H1 (cell line): Measurements from ENCODE around the gene TLK2. TPM values are rescaled to one million over a fixed set of nuclear protein-coding genes. Genes with fewer than 3 reads are reported as not detected.

Experiments
- CTCF ChIA-PET: fragments of 300-600 bp; sonication (Branson Sonifier 250); formaldehyde crosslinking; loops from one replicate; lab custom pipeline; 2021; ENCODE audit not compliant: partially characterized antibody; lab: Charles Lee
- POLR2A ChIA-PET: fragments of 300-600 bp; sonication (Branson Sonifier 250); formaldehyde crosslinking; loops from one replicate; lab custom pipeline; 2021; ENCODE audit warnings: inconsistent platforms; ENCODE audit not compliant: partially characterized antibody; lab: Charles Lee
- DNase-seq, 2 experiments: peaks; one replicate each; pipeline versions ENCODE4 v3.0.0 to v3.0.0-alpha.2; 2010 to 2022; ENCODE audit warnings: low spot score in 2 of 2, low read depth in 1 of 2, mixed read lengths in 1 of 2
- FAIRE-seq: peaks from 2 replicates; lab custom pipeline; 2011; peaks lifted over from hg19 to GRCh38; lab: Jason Lieb, UNC
- H2AFZ ChIP-seq: 2 replicates; pipeline ENCODE4 v1.8.1; 2012; ENCODE audit warnings: low read length, inconsistent platforms
- H2AK5ac ChIP-seq: 2 replicates; pipeline ENCODE4 v1.6.1; 2013; ENCODE audit warnings: low read depth, low read length
- H2BK120ac ChIP-seq: replicated peaks from 2 replicates; pipeline ENCODE3; 2013; ENCODE audit warnings: low read depth, low read length, inconsistent platforms
- H2BK12ac ChIP-seq: 2 replicates; pipeline ENCODE4 v1.6.1; 2013; ENCODE audit warnings: low read depth, low read length
- H2BK15ac ChIP-seq: 2 replicates; pipeline ENCODE4 v1.6.1; 2013; ENCODE audit warnings: low read length
- H2BK20ac ChIP-seq: 2 replicates; pipeline ENCODE4 v1.6.1; 2013; ENCODE audit warnings: low read length
- H2BK5ac ChIP-seq: 2 replicates; pipeline ENCODE4 v1.6.1; 2013; ENCODE audit warnings: low read depth, low read length
- H3K14ac ChIP-seq: 2 replicates; pipeline ENCODE4 v1.6.1; 2013; ENCODE audit warnings: inconsistent platforms; ENCODE audit not compliant: insufficient read length
- H3K18ac ChIP-seq: 2 replicates; pipeline ENCODE4 v1.6.1; 2013; ENCODE audit warnings: low read length; ENCODE audit errors: extremely low read depth
- H3K23ac ChIP-seq: 2 replicates; pipeline ENCODE4 v1.6.1; 2013; ENCODE audit warnings: inconsistent platforms; ENCODE audit not compliant: insufficient read length
- H3K23me2 ChIP-seq: 2 replicates; pipeline ENCODE4 v1.6.1; 2013; ENCODE audit warnings: low read depth, low read length
- H3K27ac ChIP-seq: 2 replicates; pipeline ENCODE4 v1.6.1; 2011; ENCODE audit warnings: low read depth, low read length, inconsistent platforms
- H3K27me3 ChIP-seq, 4 experiments: replicated peaks in 1 of 4; 1 replicate in 1 of 4; 2 replicates in 3 of 4; pipeline versions ENCODE4 v1.6.1 to v1.8.1; 2011 to 2013; ENCODE audit warnings: low read length in 3 of 4, mild to moderate bottlenecking in 3 of 4, inconsistent platforms in 2 of 4, mixed read lengths in 2 of 4, moderate library complexity in 1 of 4; ENCODE audit not compliant: control insufficient read depth in 3 of 4, insufficient read depth in 3 of 4; ENCODE audit errors: extremely low read depth in 1 of 4
- H3K36me3 ChIP-seq, 4 experiments: 2 replicates each; pipeline versions ENCODE4 v1.6.1 to v1.8.1; 2011 to 2013; ENCODE audit warnings: mild to moderate bottlenecking in 4 of 4, low read length in 3 of 4, moderate library complexity in 2 of 4, control low read depth in 1 of 4, inconsistent platforms in 1 of 4; ENCODE audit not compliant: insufficient read depth in 4 of 4, control insufficient read depth in 2 of 4
- H3K4ac ChIP-seq: replicated peaks from 2 replicates; pipeline ENCODE3; 2013; ENCODE audit warnings: low read length, low read depth, mixed read lengths, inconsistent platforms; ENCODE audit not compliant: insufficient read length
- H3K4me1 ChIP-seq, 4 experiments: replicated peaks in 1 of 4; 1 replicate in 1 of 4; 2 replicates in 3 of 4; pipeline versions ENCODE4 v1.6.1 to v1.8.1; 2011 to 2013; ENCODE audit warnings: low read length in 3 of 4, inconsistent platforms in 2 of 4, mixed read lengths in 1 of 4; ENCODE audit not compliant: insufficient read depth in 4 of 4, control insufficient read depth in 3 of 4
- H3K4me2 ChIP-seq, 2 experiments: 2 replicates each; pipeline versions ENCODE4 v1.6.1 to v1.8.1; 2011 to 2013; ENCODE audit warnings: low read depth in 2 of 2, low read length in 2 of 2, control low read depth in 1 of 2, inconsistent platforms in 1 of 2, mild to moderate bottlenecking in 1 of 2; ENCODE audit not compliant: insufficient read depth in 1 of 2
- H3K4me3 ChIP-seq, 4 experiments: fragments of 200-600, 300-600 bp in 1 of 4; sonication (generic), shearing (Covaris generic), sonication (Bioruptor Twin) in 1 of 4; 2 replicates each; pipeline versions ENCODE4 v1.5.1 to v1.8.1; 2011 to 2016; ENCODE audit warnings: low read length in 4 of 4, low read depth in 3 of 4, control low read depth in 2 of 4, inconsistent platforms in 2 of 4, mild to moderate bottlenecking in 2 of 4, mixed read lengths in 1 of 4, moderate library complexity in 1 of 4; ENCODE audit not compliant: insufficient read depth in 2 of 4; ENCODE audit errors: extremely low read depth in 1 of 4
- H3K56ac ChIP-seq: replicated peaks from 2 replicates; pipeline ENCODE3; 2013; ENCODE audit warnings: low read depth, mild to moderate bottlenecking, mixed read lengths, low read length, inconsistent platforms; ENCODE audit not compliant: insufficient read length
- H3K79me1 ChIP-seq: 2 replicates; pipeline ENCODE4 v1.6.1; 2013; ENCODE audit warnings: low read depth, low read length, control low read depth
- H3K79me2 ChIP-seq, 2 experiments: 2 replicates each; pipeline versions ENCODE4 v1.6.1 to v1.8.1; 2012 to 2013; ENCODE audit warnings: low read length in 2 of 2, mild to moderate bottlenecking in 2 of 2, inconsistent platforms in 1 of 2; ENCODE audit not compliant: insufficient read depth in 2 of 2, control insufficient read depth in 1 of 2
- H3K9ac ChIP-seq, 4 experiments: replicated peaks in 1 of 4; 1 replicate in 1 of 4; 2 replicates in 3 of 4; pipeline versions ENCODE4 v1.6.1 to v1.8.1; 2011 to 2013; ENCODE audit warnings: low read depth in 3 of 4, low read length in 3 of 4, control low read depth in 2 of 4, mild to moderate bottlenecking in 2 of 4, moderate library complexity in 2 of 4, inconsistent platforms in 1 of 4; ENCODE audit errors: extremely low read depth in 1 of 4
- H3K9me3 ChIP-seq, 2 experiments: 2 replicates each; pipeline versions ENCODE4 v1.6.1 to v1.8.1; 2012 to 2013; ENCODE audit warnings: mild to moderate bottlenecking in 2 of 2, moderate library complexity in 2 of 2, control low read depth in 1 of 2, inconsistent platforms in 1 of 2, low read depth in 1 of 2, low read length in 1 of 2, mixed read lengths in 1 of 2; ENCODE audit not compliant: insufficient read depth in 2 of 2
- H4K20me1 ChIP-seq, 2 experiments: replicated peaks in 1 of 2; 2 replicates each; pipeline versions ENCODE3 to v1.8.1; 2011 to 2013; ENCODE audit warnings: inconsistent platforms in 2 of 2, low read length in 2 of 2, mild to moderate bottlenecking in 1 of 2; ENCODE audit not compliant: insufficient read depth in 2 of 2, control insufficient read depth in 1 of 2
- H4K5ac ChIP-seq: 2 replicates; pipeline ENCODE4 v1.6.1; 2013; ENCODE audit warnings: low read length, low read depth, mixed read lengths, inconsistent platforms; ENCODE audit not compliant: insufficient read length
- H4K8ac ChIP-seq: 2 replicates; pipeline ENCODE4 v1.8.0; 2013; ENCODE audit warnings: mild to moderate bottlenecking, moderate library complexity, low read length, inconsistent platforms; ENCODE audit not compliant: insufficient read depth; ENCODE audit errors: extremely low read depth
- H4K91ac ChIP-seq: replicated peaks from 2 replicates; pipeline ENCODE3; 2013; ENCODE audit warnings: low read length, mixed read lengths, inconsistent platforms; ENCODE audit not compliant: insufficient read length
- MAFK ChIP-seq: IDR thresholded peaks from 2 replicates; pipeline ENCODE4 v1.6.1; 2012; ENCODE audit warnings: low read depth, mild to moderate bottlenecking, improper control_type of control experiment, low read length
- SP1 ChIP-seq: IDR thresholded peaks from 2 replicates; pipeline ENCODE4 v1.6.1; 2011; ENCODE audit warnings: low read depth, low read length
- TBP ChIP-seq: IDR thresholded peaks from 2 replicates; pipeline ENCODE4 v1.6.1; 2011; ENCODE audit warnings: low read depth, low read length, improper control_type of control experiment
- WGBS, 2 experiments: shearing (Covaris generic) in 1 of 2; methylation state at CpG; one replicate each; pipeline versions ENCODE4 v1.1.6 to v1.1.7; 2013 to 2015; ENCODE audit warnings: low lambda C conversion rate in 2 of 2, mixed read lengths in 2 of 2, inconsistent platforms in 1 of 2, low coverage in 1 of 2, missing lambda C conversion rate in 1 of 2; ENCODE audit not compliant: insufficient replicate concordance in 2 of 2, insufficient coverage in 1 of 2, insufficient read length in 1 of 2; ENCODE audit errors: extremely low coverage in 1 of 2, missing lambda C conversion rate in 1 of 2; 5-methylcytosine and 5-hydroxymethylcytosine counted together
- polyA plus RNA-seq, 7 experiments: library from polyadenylated mRNA; depleted of rRNA in 3 of 7; stranded (reverse) in 5 of 7; unstranded in 2 of 7; fragments of >200 nt in 5 of 7; fragments of 200-250 nt in 2 of 7; gene quantifications; 1 replicate in 5 of 7; 2 replicates in 1 of 7; 4 replicates in 1 of 7; pipeline versions ENCODE4 v1.2.1 to v1.2.3, GENCODE V29; 2011 to 2013; ENCODE audit warnings: missing spikeins in 2 of 7, mixed read lengths in 2 of 7
- total RNA-seq: library from RNA; stranded (reverse); fragmentation: NEBNext Ultra II Directional; extraction: Animal tissue kit (Norgen Biotek cat#: 25700); gene quantifications from 2 replicates; pipeline ENCODE4 v1.2.1, GENCODE V29; 2021

The TLK2 gene
- total and polyA plus RNA-seq, 2 of the 8 experiments (the other 6 are each of a cell fraction or from before 2014, with no cell fraction given): 43.1 to 59.9 TPM

DNA sequence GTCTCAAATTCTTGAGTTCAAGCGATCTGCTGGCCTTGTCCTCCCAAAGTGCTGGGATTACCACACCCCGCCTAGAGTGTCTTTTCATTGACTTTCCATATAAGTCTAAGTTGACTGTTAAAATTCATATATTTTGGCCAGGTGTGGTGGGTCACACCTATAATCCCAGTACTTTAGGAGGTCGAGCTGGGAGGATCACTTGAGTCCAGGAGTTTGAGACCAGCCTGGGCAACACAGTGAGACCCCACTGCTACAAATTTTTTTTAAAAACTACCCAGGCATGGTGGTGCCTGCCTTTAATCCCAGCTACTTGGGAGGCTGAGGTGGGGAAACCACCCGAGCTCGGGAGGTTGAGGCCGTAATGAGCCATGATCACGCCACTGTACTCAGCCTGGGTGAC lies 127.0 kb downstream of the TLK2 start:
- FAIRE-seq: no peak
- Histone ChIP-seq H3K23me2 (no peaks in the 10 kb centered on the region), H3K79me1 (no peaks in the 10 kb centered on the region), H4K8ac (no peak overlapping the region), H2AK5ac (no peak overlapping the region), H3K18ac (no peak overlapping the region), H4K20me1 (peaks cover 0 to 2% of the 10 kb centered on the region in 2 experiments), H3K79me2 (no peaks in the 10 kb centered on the region), H3K36me3 (peaks cover 10 to 71% (median 36%) of the 10 kb centered on the region in 4 experiments), H3K4ac (no peak overlapping the region), H3K23ac (no peak overlapping the region), H2BK12ac (no peak overlapping the region), H2BK15ac (no peak overlapping the region), H2AFZ (no peak overlapping the region), H3K4me2 (no peak overlapping the region), H2BK120ac (no peak overlapping the region), H3K14ac (no peak overlapping the region), H3K27ac (no peak overlapping the region), H2BK5ac (no peak overlapping the region), H3K4me1 (no peaks in the 10 kb centered on the region), H3K9ac (no peak overlapping the region), H3K56ac (no peak overlapping the region), H3K9me3 (no peaks in the 10 kb centered on the region), H4K91ac (no peak overlapping the region), H4K5ac (no peak overlapping the region), H2BK20ac (no peak overlapping the region), H3K4me3 (no peak overlapping the region), H3K27me3 (no peaks in the 10 kb centered on the region)
- TF ChIP-seq TBP: no peak
- TF ChIP-seq MAFK: no peak
- TF ChIP-seq SP1: no peak
- 96% methylated on average over 7 of the region's 7 CpGs; no CpG with 5 or more reads in 1 of the 2 experiments for WGBS, 2 experiments
- DNase-seq: no peak
- POLR2A ChIA-PET: interaction anchor here (1.7 kb wide), 1 partner anchor 14 kb away, joined by 4 read pairs; no protein-coding TSS in a partner anchor
- CTCF ChIA-PET: no interaction called here
